Gastrocnemius medialis (tissue), 4 donors: Measurements from ENCODE around the gene URM1. TPM values are rescaled to one million over a fixed set of nuclear protein-coding genes. Genes with fewer than 3 reads are reported as not detected.

Experiments
- ATAC-seq, 2 donors: fragments of 150-250 bp; one replicate each; pipeline ENCODE4 v1.9.1; 2016
- DNase-seq, 2 donors: peaks; one replicate each; pipeline ENCODE4 v3.0.0-alpha.2; 2019
- H3K27ac ChIP-seq, 4 donors: fragments of 200-600 bp; sonication (generic); 1 replicate in 1 of 4; 2 replicates in 3 of 4; pipeline ENCODE4 v1.5.1; 2016 to 2018; ENCODE audit warnings: mild to moderate bottlenecking in 2 of 4, moderate library complexity in 1 of 4
- H3K27me3 ChIP-seq, 3 donors: fragments of 200-600 bp; sonication (generic) in 2 of 3; 1 replicate in 1 of 3; 2 replicates in 2 of 3; pipeline versions ENCODE4 v1.5.1 to v1.6.0; 2016 to 2019; ENCODE audit warnings: mild to moderate bottlenecking in 1 of 3, moderate library complexity in 1 of 3
- H3K36me3 ChIP-seq, 2 donors: fragments of 200-600 bp; sonication (generic) in 1 of 2; one replicate each; pipeline ENCODE4 v1.5.1; 2017 to 2018
- H3K4me1 ChIP-seq, 2 donors: fragments of 200-600 bp; sonication (generic) in 1 of 2; one replicate each; pipeline ENCODE4 v1.5.1; 2016 to 2017; ENCODE audit warnings: mild to moderate bottlenecking in 2 of 2
- H3K4me3 ChIP-seq, 4 donors: fragments of 200-600 bp; sonication (generic) in 3 of 4; 1 replicate in 1 of 4; 2 replicates in 3 of 4; pipeline ENCODE4 v1.5.1; 2016 to 2019; ENCODE audit warnings: mild to moderate bottlenecking in 2 of 4
- H3K9me3 ChIP-seq, 3 donors: fragments of 200-600 bp; sonication (generic) in 2 of 3; 1 replicate in 1 of 3; 2 replicates in 2 of 3; pipeline ENCODE4 v1.5.1; 2016 to 2019
- POLR2A ChIP-seq, 2 donors: fragments of 450-650 bp; IDR thresholded peaks; one replicate each; pipeline ENCODE4 v1.6.1; 2017; ENCODE audit warnings: antibody characterized with exemption in 2 of 2, mild to moderate bottlenecking in 2 of 2, moderate library complexity in 2 of 2
- in situ Hi-C, 4 donors: fragments of 200-750 bp; cut with MboI; loops; one replicate each; pipeline versions ENCODE4 v1.15.0 to v1.8.0; 2017; ENCODE audit warnings: low sequenced_read_pairs in 4 of 4
- intact Hi-C: fragments of 100-400 bp; cut with DNase I; formaldehyde crosslinking; loops from one replicate; pipeline ENCODE4 v1.15.1; 2023; ENCODE audit warnings: low total_unique reads
- total RNA-seq, 4 donors: library from RNA; depleted of rRNA; stranded (reverse); fragments of >200 nt; gene quantifications; one replicate each; pipeline versions ENCODE4 v1.1.0 to v1.2.3, GENCODE V29; 2016
- TF ChIP-seq, protein P1 (sequence below), 5 experiments: fragments of 450-650 bp in 3 of 5; fragments of 200-600 bp in 2 of 5; sonication (generic) in 2 of 5; IDR thresholded peaks in 4 of 5; conservative IDR thresholded peaks in 1 of 5; 1 replicate in 4 of 5; 2 replicates in 1 of 5; pipeline ENCODE4 v1.5.1; 2016 to 2019; ENCODE audit warnings: antibody characterized with exemption in 5 of 5, mild to moderate bottlenecking in 3 of 5, moderate library complexity in 3 of 5

URM1 gene
- total RNA-seq, 4 donors from 2014 or later: 24.1 to 34.1 (median 32.9) TPM

DNA sequence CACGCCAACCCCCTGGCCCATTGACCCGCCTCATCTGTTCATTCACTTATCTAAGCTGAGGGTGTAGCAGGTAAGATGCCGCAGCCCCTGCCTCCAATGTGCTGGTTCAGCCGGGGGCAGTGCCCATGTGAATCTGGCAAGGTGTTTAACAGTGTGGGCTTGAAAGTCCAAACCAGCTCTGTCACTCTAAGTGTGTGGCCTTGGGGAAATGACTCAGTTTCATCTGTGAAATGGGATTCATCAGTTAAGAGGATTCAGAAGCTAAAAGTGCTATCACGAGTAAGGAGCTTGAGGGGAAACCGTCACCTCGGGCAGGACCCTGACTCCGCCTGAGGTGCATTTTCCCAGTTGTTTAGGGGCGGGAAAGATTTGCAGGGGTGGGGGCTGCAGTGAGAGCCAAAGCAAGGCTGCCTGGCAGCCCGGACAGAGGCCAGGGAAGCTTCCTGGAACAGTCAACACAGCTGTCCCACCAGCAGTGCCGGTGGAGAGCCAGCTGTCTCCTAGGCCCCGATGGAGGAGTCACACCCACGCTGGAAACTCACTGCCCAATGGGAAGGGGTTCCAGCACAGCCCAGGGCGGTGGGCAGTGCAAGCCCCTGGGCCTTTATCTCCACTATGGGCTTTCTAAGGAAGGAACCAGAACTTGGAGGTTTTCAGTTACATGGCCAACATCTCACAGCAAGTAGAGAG is 9.7 kb upstream of the URM1 start:
- peaks cover 15 to 19% of the 10 kb centered on the region in 2 donors for H3K4me1 ChIP-seq
- peak overlapping the region; percentile 19 to 57 (median 46) for H3K27ac ChIP-seq
- no peak for DNase-seq
- intact Hi-C loops: no loop called here
- in situ Hi-C loops: loop anchor here in 2 of 4 donors (5.0 to 10.0 kb wide), 2 partner anchors 51 to 53 kb away; no protein-coding TSS in a partner anchor
- peak in 1 of 2 donors; percentile 13 for ATAC-seq
- H3K36me3 ChIP-seq: peaks cover 0 to 3% of the 10 kb centered on the region in 2 donors
- H3K4me3 ChIP-seq: peak overlapping the region; percentile 42 to 53 (median 47)
- H3K27me3 ChIP-seq: no peaks in the 10 kb centered on the region
- H3K9me3 ChIP-seq: no peaks in the 10 kb centered on the region
- no peak for TF ChIP-seq POLR2A (IDR thresholded peaks at IDR 0.05)
- TF ChIP-seq, protein P1, sequence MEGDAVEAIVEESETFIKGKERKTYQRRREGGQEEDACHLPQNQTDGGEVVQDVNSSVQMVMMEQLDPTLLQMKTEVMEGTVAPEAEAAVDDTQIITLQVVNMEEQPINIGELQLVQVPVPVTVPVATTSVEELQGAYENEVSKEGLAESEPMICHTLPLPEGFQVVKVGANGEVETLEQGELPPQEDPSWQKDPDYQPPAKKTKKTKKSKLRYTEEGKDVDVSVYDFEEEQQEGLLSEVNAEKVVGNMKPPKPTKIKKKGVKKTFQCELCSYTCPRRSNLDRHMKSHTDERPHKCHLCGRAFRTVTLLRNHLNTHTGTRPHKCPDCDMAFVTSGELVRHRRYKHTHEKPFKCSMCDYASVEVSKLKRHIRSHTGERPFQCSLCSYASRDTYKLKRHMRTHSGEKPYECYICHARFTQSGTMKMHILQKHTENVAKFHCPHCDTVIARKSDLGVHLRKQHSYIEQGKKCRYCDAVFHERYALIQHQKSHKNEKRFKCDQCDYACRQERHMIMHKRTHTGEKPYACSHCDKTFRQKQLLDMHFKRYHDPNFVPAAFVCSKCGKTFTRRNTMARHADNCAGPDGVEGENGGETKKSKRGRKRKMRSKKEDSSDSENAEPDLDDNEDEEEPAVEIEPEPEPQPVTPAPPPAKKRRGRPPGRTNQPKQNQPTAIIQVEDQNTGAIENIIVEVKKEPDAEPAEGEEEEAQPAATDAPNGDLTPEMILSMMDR (IDR thresholded peaks at IDR 0.05 in 4 of 5, conservative IDR thresholded peaks at IDR 0.05 in 1 of 5): no peak

DNA sequence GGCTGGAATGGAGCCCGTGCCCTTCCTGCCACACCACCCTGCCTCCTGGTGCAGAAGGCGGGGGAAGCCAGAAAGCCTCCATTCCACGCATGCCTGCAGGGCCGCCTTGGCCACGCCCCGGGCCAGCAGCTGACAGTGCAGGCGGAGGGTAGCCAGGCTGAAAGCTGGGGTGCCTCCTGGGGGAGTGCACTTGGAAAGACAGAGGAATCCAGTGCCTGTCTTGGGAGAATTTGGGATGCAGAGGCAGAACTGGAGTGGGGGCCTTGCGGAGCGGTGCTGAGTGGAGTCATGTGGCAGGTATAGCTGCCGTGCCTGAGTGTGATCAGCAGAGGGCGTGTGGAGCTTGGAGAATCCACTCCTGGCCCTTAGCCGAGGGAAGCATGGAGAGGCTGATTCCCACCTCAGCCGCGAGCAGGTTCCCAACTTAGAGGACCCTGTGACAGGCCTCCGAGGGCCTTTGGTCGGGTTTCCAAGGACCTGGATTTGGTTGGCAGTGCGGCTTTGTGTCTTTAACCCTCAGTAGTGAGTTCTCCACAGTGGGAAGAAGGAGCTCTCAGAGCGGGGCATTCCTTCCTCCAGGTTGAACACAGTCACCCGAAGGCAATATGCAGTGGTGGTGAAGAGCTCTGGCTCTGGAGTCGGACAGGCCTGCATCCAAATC is 9.1 kb upstream of the URM1 start:
- Histone ChIP-seq H3K36me3 (no peaks in the 10 kb centered on the region), H3K27me3 (no peaks in the 10 kb centered on the region), H3K4me3 (peak overlapping the region; percentile 42 to 53 (median 47)), H3K4me1 (peaks cover 15 to 19% of the 10 kb centered on the region in 2 donors), H3K27ac (peak overlapping the region; percentile 19 to 57 (median 46)), H3K9me3 (no peaks in the 10 kb centered on the region)
- DNase-seq (peak; percentile 72 to 80), ATAC-seq (peak; percentile 96 to 98)
- in situ Hi-C loops (loop anchor here in 2 of 4 donors (5.0 to 10.0 kb wide), 2 partner anchors 50 to 53 kb away; no protein-coding TSS in a partner anchor), intact Hi-C loops (loop anchor here (1.0 to 2.0 kb wide), 3 partner anchors 9 to 59 kb away; partner anchors contain the start of genes CERCAM and URM1)
- TF ChIP-seq, protein P1 (IDR thresholded peaks at IDR 0.05 in 4 of 5, conservative IDR thresholded peaks at IDR 0.05 in 1 of 5): peak; percentile 79 to 87 (median 85)
- no peak for TF ChIP-seq POLR2A (IDR thresholded peaks at IDR 0.05)

DNA sequence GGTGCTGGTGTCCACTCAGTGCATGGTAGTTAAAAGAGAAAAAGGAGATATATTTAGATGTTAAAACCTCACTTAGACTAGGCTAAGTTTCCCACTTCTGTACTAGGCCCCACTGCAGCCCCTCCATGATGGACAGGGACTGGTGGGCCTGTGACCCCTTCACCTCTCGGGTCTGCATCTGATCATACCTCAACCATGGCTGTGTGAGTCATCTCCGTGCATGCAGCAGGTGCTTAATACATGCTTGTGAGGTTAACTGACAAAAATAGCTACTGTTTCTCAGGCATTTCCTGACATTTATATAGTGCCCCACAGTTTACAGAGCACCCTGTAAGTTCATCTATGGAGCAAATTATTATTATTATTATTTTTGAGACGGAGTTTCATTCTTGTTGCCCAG is 8.4 kb upstream of the URM1 start:
- no peak for DNase-seq
- Histone ChIP-seq H3K4me3 (no peak overlapping the region), H3K27me3 (no peaks in the 10 kb centered on the region), H3K4me1 (peaks cover 15 to 19% of the 10 kb centered on the region in 2 donors), H3K9me3 (no peaks in the 10 kb centered on the region), H3K27ac (no peak overlapping the region), H3K36me3 (no peaks in the 10 kb centered on the region)
- intact Hi-C loops: loop anchor here (1.0 to 2.0 kb wide), 3 partner anchors 9 to 58 kb away; partner anchors contain the start of genes CERCAM and URM1
- no peak for TF ChIP-seq POLR2A (IDR thresholded peaks at IDR 0.05)
- TF ChIP-seq, protein P1 (IDR thresholded peaks at IDR 0.05 in 4 of 5, conservative IDR thresholded peaks at IDR 0.05 in 1 of 5): no peak
- ATAC-seq: no peak
- in situ Hi-C loops: loop anchor here in 2 of 4 donors (5.0 to 10.0 kb wide), 2 partner anchors 50 to 52 kb away; no protein-coding TSS in a partner anchor

DNA sequence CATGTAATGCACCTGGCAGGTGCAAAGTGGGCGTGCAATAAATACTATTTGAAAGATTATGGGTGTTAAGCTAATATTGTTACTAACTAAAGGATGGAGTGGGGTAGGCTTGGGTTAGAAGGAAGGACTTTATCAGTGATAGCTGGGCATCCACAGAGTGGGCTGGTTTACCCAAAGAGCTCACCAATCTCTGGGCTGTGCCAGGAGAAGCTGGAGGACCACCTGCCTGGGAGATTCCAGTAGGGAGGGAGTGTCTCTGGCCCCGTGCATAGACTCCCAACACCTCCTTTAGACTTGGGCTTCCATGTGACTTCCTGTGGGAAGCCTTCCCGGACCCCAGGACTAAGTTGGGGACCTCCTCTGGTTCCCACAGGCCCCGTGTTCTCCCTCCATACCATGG is 5.6 kb upstream of the URM1 start:
- Histone ChIP-seq H3K4me3 (peak overlapping the region in 1 of 4 donors; percentile 44), H3K27me3 (no peaks in the 10 kb centered on the region), H3K27ac (peak overlapping the region in 1 of 4 donors; percentile 55), H3K9me3 (no peaks in the 10 kb centered on the region), H3K36me3 (no peaks in the 10 kb centered on the region), H3K4me1 (peaks cover 20 to 25% of the 10 kb centered on the region in 2 donors)
- in situ Hi-C loops (loop anchor here in 1 of 4 donors (10.0 kb wide), 1 partner anchor 49 kb away; no protein-coding TSS in a partner anchor), intact Hi-C loops (no loop called here)
- no peak for DNase-seq
- no peak for ATAC-seq
- TF ChIP-seq, protein P1 (IDR thresholded peaks at IDR 0.05 in 4 of 5, conservative IDR thresholded peaks at IDR 0.05 in 1 of 5): no peak
- TF ChIP-seq POLR2A (IDR thresholded peaks at IDR 0.05): no peak
